ENCODE results near the gene TUBB1. TPM values are rescaled to one million over a fixed set of nuclear protein-coding genes. Genes with fewer than 3 reads are reported as not detected.
A peak's percentile ranks its signal among the peaks of the same experiment; 100 is the strongest.

Gene TUBB1
- total and polyA plus RNA-seq, 2 of the 13 experiments (the other 11 are each of a cell fraction or from before 2014, with no cell fraction given), result 0.11 to 57.6 TPM

DNA sequence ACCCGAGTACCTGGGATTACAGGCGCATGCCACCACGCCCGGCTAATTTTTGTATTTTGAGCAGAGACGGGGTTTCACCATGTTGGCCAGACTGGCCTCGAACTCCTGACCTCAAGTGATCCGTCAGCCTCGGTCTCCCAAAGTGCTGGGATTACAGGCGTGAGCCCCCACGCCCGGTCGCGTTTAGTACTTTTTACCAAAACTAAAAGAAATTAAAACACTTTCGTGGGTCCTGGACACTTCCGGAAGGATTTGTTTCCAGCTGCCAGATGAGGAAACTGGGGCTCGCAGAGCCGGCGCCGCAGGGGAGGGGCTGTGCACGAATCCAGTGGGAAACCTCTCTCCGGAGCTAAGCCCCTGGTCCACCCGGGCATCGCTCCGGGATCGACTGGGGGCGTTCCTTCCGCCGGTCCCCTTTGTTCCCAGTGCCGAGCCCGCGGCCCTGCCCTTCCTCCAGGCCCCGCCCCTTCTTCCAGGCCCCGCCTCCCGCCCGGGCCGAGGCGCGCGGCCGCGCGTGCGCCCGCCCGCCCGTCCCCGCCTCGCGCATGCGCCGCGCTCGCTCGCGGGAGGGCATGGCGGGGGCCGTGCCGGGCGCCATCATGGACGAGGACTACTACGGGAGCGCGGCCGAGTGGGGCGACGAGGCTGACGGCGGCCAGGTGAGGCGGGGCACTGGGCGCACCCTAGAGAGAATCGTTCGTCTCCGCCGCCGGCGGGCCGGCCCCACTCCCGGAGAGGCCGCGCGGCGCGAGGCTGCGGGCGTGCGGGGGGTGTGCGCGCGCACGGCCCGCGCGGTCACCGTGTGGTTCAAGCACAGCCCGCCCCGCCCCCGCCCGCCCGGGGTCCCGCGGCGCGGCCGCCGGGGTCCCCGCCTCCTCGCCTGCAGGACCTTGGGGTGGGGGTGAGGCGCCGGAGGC, 38.3 kb upstream of the TUBB1 start, which contains the start of gene NELFCD (continued):
- no peak for TF ChIP-seq JARID2 (CRISPR knock-in tag; IDR thresholded peaks at IDR 0.05; ENCODE audit: insufficient replicate concordance)
- TF ChIP-seq ZNF282 (IDR thresholded peaks at IDR 0.05; ENCODE audit: partially characterized antibody), result no peak
- TF ChIP-seq PATZ1 (CRISPR knock-in tag; IDR thresholded peaks at IDR 0.05), result peak; percentile 85
- peak; percentile 46; the same call in 1 of the 2 replicates for TF ChIP-seq ZNF574 (CRISPR knock-in tag; IDR thresholded peaks at IDR 0.05)
- peak; percentile 85 for TF ChIP-seq ZNF781 (CRISPR knock-in tag; IDR thresholded peaks at IDR 0.05; ENCODE audit: borderline replicate concordance, not compliant biosample characterization)
- no peak for TF ChIP-seq ARNT (IDR thresholded peaks at IDR 0.05)
- TF ChIP-seq FUBP1 (CRISPR knock-in tag; IDR thresholded peaks at IDR 0.05; ENCODE audit: borderline replicate concordance), result no peak
- peak; percentile 38 for TF ChIP-seq RAD21 (CRISPR knock-in tag; IDR thresholded peaks at IDR 0.05)
- TF ChIP-seq ZFP1 (CRISPR knock-in tag; IDR thresholded peaks at IDR 0.05), result no peak
- TF ChIP-seq, protein P1, sequence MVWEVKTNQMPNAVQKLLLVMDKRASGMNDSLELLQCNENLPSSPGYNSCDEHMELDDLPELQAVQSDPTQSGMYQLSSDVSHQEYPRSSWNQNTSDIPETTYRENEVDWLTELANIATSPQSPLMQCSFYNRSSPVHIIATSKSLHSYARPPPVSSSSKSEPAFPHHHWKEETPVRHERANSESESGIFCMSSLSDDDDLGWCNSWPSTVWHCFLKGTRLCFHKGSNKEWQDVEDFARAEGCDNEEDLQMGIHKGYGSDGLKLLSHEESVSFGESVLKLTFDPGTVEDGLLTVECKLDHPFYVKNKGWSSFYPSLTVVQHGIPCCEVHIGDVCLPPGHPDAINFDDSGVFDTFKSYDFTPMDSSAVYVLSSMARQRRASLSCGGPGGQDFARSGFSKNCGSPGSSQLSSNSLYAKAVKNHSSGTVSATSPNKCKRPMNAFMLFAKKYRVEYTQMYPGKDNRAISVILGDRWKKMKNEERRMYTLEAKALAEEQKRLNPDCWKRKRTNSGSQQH (CRISPR knock-in tag; IDR thresholded peaks at IDR 0.05; ENCODE audit: low read depth), result no peak
- peak; percentile 70 for TF ChIP-seq RXRB (CRISPR knock-in tag; IDR thresholded peaks at IDR 0.05; ENCODE audit: borderline replicate concordance)
- TF ChIP-seq ZFP36 (IDR thresholded peaks at IDR 0.05; ENCODE audit: borderline replicate concordance, low read depth, low read length, partially characterized antibody), result no peak
- no peak for TF ChIP-seq ZNF24 (IDR thresholded peaks at IDR 0.05)
- TF ChIP-seq ZFAT (CRISPR knock-in tag; conservative IDR thresholded peaks at IDR 0.05), result no peak
- TF ChIP-seq ETV6 (CRISPR knock-in tag; conservative IDR thresholded peaks at IDR 0.05), result peak; percentile 24; the same call in 1 of the 2 replicates
- TF ChIP-seq GFI1 (CRISPR knock-in tag; IDR thresholded peaks at IDR 0.05; ENCODE audit: borderline replicate concordance), result no peak; the same call in 1 of the 2 replicates
- peak; percentile 32; the same call in 1 of the 2 replicates for TF ChIP-seq ZNF747 (CRISPR knock-in tag; IDR thresholded peaks at IDR 0.05; ENCODE audit: borderline replicate concordance)
- TF ChIP-seq ZBTB7A (CRISPR knock-in tag; IDR thresholded peaks at IDR 0.05), result peak; percentile 77; the same call in 1 of the 2 replicates
- 0 out of 2 replicates have a peak, but pooled peaks have one; percentile 40 for TF ChIP-seq ZNF337 (CRISPR knock-in tag; IDR thresholded peaks at IDR 0.05; ENCODE audit: borderline replicate concordance, low read depth)
- peak; percentile 82; the same call in 1 of the 2 replicates for TF ChIP-seq ZSCAN12 (CRISPR knock-in tag; IDR thresholded peaks at IDR 0.05)
- no peak for TF ChIP-seq NCOA5 (CRISPR knock-in tag; IDR thresholded peaks at IDR 0.05)
